ENCODE measurements around the gene KIRREL1.

KIRREL1 gene

GRCh38 chr1:158148468-158148867 lies 155.0 kb downstream of the KIRREL1 start:
- DNase-seq, result no peak

- no peak for DNase-seq
Observed at GRCh38 chr1:158149175-158149574, 155.7 kb downstream of the KIRREL1 start.
